PC-9 (cell line): ENCODE results near the gene C1QTNF7.

Experiments
- CTCF ChIP-seq: fragments of 200-600 bp; sonication (generic); conservative IDR thresholded peaks from 2 replicates; pipeline ENCODE4 v1.6.1; 2017; ENCODE audit warnings: mixed run types, antibody characterized with exemption, mild to moderate bottlenecking, moderate library complexity
- EZH2 ChIP-seq: fragments of 200-600 bp; sonication (generic); IDR thresholded peaks from 2 replicates; pipeline ENCODE4 v1.8.0; 2017; ENCODE audit warnings: antibody characterized with exemption, low read depth

GRCh38 chr4:15476396-15476795 is 48.6 kb downstream of the C1QTNF7 start:
- TF ChIP-seq CTCF (no peak), EZH2 (no peak)
